Measurements from ENCODE around the gene LCN15.

DNA sequence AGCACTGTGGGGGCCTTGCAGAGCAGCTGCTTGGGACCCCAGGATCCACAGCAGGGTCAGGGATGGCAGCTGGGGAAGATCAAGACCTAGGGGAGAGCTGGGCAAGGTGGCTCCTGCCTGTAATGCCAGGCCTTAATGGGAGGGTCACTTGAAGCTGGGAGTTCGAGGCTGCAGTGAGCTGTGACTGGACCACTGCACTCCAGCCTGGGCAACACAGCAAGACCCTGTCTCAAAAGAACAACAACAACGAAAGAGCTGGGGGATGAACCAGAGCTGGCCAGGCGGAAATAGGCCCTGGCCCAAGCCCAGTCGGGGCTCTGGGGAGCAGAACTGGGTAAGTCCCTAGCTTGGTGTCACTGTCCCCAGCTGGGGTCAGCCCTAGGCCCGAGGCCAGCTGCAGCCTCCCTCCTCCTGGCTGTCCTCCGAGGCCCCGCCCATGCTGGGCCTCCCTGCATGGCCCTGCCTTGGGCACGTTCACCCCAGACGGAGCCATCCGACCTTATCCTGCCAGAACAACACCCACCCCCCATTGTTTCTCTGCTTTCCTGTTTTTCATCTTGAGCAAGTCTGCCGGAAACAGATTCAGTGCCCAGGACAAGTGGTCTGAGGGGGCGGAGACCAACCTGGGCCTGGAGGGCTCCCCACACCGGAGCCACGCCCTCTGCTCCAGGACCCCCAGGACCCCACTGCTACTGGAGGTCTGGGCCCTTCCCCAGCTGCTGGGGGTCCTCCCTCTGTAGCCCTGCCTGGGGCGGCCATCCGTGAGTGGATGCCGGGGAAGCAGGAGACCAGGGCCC is 50.0 kb downstream of the LCN15 start:
- TF ChIP-seq, protein P1, sequence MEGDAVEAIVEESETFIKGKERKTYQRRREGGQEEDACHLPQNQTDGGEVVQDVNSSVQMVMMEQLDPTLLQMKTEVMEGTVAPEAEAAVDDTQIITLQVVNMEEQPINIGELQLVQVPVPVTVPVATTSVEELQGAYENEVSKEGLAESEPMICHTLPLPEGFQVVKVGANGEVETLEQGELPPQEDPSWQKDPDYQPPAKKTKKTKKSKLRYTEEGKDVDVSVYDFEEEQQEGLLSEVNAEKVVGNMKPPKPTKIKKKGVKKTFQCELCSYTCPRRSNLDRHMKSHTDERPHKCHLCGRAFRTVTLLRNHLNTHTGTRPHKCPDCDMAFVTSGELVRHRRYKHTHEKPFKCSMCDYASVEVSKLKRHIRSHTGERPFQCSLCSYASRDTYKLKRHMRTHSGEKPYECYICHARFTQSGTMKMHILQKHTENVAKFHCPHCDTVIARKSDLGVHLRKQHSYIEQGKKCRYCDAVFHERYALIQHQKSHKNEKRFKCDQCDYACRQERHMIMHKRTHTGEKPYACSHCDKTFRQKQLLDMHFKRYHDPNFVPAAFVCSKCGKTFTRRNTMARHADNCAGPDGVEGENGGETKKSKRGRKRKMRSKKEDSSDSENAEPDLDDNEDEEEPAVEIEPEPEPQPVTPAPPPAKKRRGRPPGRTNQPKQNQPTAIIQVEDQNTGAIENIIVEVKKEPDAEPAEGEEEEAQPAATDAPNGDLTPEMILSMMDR (IDR thresholded peaks at IDR 0.05): no peak
- no peak for TF ChIP-seq EP300 (IDR thresholded peaks at IDR 0.05)
- TF ChIP-seq POLR2A (IDR thresholded peaks at IDR 0.05): no peak

All from ovary (tissue), 3 donors.